Measurements from ENCODE around the gene CDH15. TPM values are rescaled to one million over a fixed set of nuclear protein-coding genes. Genes with fewer than 3 reads are reported as not detected.
A peak's percentile ranks its signal among the peaks of the same experiment; 100 is the strongest.

The CDH15 gene
- total RNA-seq, 2 experiments from 2014 or later = not detected

DNA sequence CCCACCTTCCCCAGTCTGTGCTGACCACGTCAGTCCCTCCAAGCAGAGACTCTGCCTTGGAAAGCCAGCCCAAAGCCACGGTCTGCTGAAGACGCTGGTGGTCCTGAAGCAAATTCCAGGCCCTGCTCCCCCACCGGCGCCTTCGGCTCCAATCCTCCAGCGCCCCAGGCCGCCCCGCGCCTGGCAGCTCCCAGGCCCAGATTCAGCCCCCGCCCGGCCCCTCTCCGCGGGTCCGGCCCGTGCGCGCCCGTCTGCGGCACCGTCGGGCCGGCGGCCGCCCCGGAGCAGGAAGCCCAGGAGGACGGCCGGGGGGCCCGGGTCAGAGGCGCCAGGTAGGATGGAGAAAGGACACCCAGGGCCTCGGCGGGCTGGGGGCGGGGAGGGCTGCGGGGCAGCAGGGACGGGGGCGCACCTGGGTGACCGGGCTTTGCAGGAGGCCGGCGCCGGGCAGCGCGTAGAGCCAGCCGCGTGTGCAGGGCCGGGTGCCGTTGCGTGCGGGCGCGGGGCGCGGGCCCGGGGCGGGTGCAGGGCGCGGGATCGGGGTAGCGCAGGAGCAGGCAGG is 29.4 kb downstream of the CDH15 start:
- Mint-ChIP-seq H3K9me3 (no peaks in the 10 kb centered on the region), H3K27ac (no peak overlapping the region)

DNA sequence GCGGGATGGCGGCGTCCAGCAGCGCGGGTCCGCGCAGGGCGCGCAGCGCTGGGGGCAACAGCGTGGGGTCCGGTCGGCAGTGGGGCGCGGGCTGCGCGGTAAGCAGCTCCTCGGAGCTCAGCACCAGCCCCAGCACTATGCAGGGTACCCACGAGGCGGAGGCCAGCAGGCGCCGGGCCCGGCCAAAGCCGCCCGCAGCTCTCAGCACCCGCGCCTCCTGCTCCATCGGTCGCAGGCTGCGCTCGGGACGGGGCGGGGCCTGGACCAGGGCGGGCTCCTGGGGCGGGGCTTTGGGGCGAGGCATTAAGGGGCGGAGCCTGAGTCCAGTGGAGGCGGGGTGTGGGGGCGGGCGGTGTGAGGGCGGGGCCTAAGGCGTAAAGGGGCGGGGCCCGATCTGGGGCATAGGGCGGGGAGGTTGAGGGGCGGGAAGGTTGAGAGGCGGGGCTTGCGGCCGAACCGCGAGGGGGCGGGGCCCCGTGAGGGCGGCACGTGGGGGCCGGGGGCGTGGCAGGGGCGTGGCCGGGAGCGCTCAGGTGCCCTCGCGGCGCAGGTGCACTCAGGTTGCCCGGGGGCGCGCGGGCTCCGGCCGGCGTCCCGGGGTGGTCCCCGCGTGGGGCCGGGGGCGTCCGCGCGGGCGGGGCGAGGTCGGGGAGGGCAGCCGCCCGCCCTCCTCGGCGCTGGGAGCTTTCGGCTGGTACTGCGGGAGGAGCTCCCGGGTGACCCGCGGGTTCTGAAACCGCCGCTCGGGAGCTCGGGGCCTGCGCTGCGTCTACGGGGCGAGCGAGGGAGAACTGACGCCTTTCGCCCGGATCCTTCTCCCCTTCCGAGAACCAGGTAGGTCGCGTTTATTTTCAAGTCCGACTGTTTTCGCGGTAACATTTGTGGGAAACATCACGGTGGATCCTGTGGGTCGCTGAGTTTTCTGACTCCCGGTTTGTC is 30.2 kb downstream of the CDH15 start:
- H3K27me3 Mint-ChIP-seq = peaks cover 59% of the 10 kb centered on the region
- H3K4me3 Mint-ChIP-seq = no peak overlapping the region
- no peaks in the 10 kb centered on the region for H3K9me3 Mint-ChIP-seq
- H3K27ac Mint-ChIP-seq = no peak overlapping the region
- peak; percentile 83 for DNase-seq
- H3K36me3 Mint-ChIP-seq = no peaks in the 10 kb centered on the region
- H3K4me1 Mint-ChIP-seq = no peaks in the 10 kb centered on the region

More for the DNA sequence above, 29.4 kb downstream of the CDH15 start:
- Mint-ChIP-seq H3K4me1 (no peaks in the 10 kb centered on the region), H3K27me3 (peaks cover 53% of the 10 kb centered on the region), H3K36me3 (no peaks in the 10 kb centered on the region), H3K4me3 (peak overlapping the region; percentile 14)
- no peak for DNase-seq

- Mint-ChIP-seq H3K27ac (no peak overlapping the region), H3K9me3 (no peaks in the 10 kb centered on the region), H3K36me3 (no peaks in the 10 kb centered on the region), H3K27me3 (peaks cover 61% of the 10 kb centered on the region), H3K4me1 (no peaks in the 10 kb centered on the region), H3K4me3 (no peak overlapping the region)
- no peak for DNase-seq
Measured at GRCh38 chr16:89202422-89203215, 31.1 kb downstream of the CDH15 start.

- Mint-ChIP-seq H3K27ac (no peak overlapping the region), H3K36me3 (no peaks in the 10 kb centered on the region), H3K9me3 (no peaks in the 10 kb centered on the region), H3K27me3 (peaks cover 38% of the 10 kb centered on the region), H3K4me3 (no peak overlapping the region), H3K4me1 (peaks cover 2% of the 10 kb centered on the region)
- no peak for DNase-seq
Measured at GRCh38 chr16:89207993-89208392, 36.4 kb downstream of the CDH15 start.

DNA sequence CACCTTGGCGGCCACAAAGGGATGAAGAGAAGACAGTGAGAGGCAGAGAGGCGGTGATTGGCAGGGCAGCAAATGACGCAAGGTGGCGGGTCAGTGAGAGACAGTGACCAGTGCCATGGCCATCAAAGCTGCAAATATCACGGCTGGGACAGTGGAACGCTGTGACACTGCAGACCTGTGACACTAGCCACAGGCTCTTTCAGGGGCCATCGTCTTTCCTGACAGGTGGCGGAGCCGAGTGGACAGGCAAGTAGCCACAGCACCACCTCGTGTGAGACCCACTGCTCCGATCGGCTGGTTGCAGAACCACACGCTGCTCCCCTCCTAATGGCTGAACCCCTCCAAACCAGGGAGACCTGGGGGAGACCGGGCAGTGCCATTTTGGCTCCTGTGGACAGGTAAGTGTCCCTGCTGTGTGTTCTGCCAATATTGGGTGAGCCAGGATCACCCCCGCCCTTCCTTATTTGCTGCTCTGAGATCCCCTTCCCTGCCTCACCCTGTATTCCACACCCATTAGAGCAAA is 38.0 kb downstream of the CDH15 start:
- no peak overlapping the region for H3K4me3 Mint-ChIP-seq
- H3K9me3 Mint-ChIP-seq = no peaks in the 10 kb centered on the region
- H3K27ac Mint-ChIP-seq = no peak overlapping the region
- DNase-seq = no peak
- peaks cover 2% of the 10 kb centered on the region for H3K4me1 Mint-ChIP-seq
- H3K27me3 Mint-ChIP-seq = peaks cover 23% of the 10 kb centered on the region
- no peaks in the 10 kb centered on the region for H3K36me3 Mint-ChIP-seq

GRCh38 chr16:89210165-89210903 is 38.8 kb downstream of the CDH15 start:
- DNase-seq = no peak
- H3K9me3 Mint-ChIP-seq = no peaks in the 10 kb centered on the region
- H3K27me3 Mint-ChIP-seq = peaks cover 17% of the 10 kb centered on the region
- peaks cover 7% of the 10 kb centered on the region for H3K4me1 Mint-ChIP-seq
- H3K4me3 Mint-ChIP-seq = no peak overlapping the region
- no peaks in the 10 kb centered on the region for H3K36me3 Mint-ChIP-seq
- H3K27ac Mint-ChIP-seq = no peak overlapping the region

DNA sequence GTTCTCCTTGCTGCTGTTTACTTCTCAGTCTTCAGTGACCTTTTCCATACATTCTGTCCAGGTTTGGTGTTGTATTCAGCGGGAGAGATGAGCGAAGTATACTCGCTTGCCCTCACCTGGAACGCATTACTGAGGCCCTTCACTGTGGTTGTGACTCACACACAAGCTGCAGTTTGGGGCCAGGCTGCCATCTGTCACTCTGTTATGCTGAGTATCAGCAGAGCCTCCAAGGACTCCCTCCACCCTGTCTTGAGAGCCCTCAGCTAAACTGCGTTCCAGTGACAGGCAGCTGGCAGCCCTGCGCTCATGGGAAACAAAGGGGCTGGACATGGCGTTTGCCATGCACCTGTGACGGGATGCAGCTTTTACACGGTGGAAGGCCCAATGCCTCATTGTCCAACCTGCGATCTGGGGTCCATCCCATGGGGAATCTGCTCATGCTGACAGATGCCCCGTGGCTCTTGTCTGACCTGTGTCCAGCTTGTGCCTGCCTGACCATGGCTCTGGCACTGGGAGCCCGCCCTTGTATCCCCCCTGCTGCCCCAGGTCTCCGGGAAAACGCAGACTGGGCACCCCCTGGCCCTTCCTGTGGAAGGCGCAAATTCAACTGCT is 39.5 kb downstream of the CDH15 start:
- Mint-ChIP-seq H3K4me1 (peaks cover 9% of the 10 kb centered on the region), H3K27ac (no peak overlapping the region), H3K36me3 (no peaks in the 10 kb centered on the region), H3K9me3 (no peaks in the 10 kb centered on the region), H3K4me3 (no peak overlapping the region), H3K27me3 (peaks cover 17% of the 10 kb centered on the region)
- no peak for DNase-seq

DNA sequence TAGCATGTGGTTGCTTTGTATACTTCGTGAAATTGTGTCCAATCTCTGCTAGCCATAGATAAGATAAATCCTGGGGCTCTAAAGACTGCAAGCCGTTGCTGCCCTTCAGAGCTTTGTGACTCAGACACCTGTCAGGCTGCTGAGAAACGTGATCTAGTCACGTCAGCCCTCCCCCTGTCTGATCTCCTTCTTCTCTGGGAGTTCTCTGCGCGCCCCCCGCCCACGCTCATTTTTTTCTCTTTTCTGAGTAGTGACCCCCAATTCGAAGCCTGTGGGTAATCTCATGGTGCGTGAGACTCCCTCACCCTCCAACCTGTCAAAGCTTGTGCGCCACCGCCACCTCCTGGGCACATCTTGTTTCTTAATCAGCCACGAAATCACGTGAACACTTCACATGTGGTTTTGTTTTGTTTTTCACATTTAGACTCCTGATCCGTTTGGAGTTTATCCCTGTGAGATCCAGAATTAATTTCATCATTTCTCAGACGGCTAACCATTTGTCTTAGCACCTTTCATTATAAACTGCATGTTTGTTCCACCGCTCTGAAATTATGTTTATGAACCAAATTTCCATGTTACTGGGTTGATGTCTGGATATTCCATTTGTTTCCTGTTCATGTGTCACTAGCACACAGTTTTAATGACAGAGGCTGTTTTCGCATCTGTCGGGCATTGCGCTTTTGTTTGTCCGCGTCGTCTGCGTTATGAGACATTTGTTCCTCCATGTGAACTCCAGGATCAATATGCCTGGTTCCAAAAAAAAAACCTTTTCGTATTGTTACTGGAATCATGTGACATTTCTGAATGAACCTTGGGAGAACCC is 45.0 kb downstream of the CDH15 start:
- H3K27ac Mint-ChIP-seq = peak overlapping the region; percentile 85
- H3K36me3 Mint-ChIP-seq = peaks cover 2% of the 10 kb centered on the region
- no peaks in the 10 kb centered on the region for H3K9me3 Mint-ChIP-seq
- H3K4me3 Mint-ChIP-seq = peak overlapping the region; percentile 87
- H3K4me1 Mint-ChIP-seq = peaks cover 24% of the 10 kb centered on the region
- peak; percentile 80 for DNase-seq
- H3K27me3 Mint-ChIP-seq = no peaks in the 10 kb centered on the region

- Mint-ChIP-seq H3K9me3 (no peaks in the 10 kb centered on the region), H3K27me3 (no peaks in the 10 kb centered on the region), H3K4me3 (peak overlapping the region; percentile 87), H3K27ac (peak overlapping the region; percentile 85), H3K4me1 (peaks cover 24% of the 10 kb centered on the region), H3K36me3 (peaks cover 3% of the 10 kb centered on the region)
- no peak for DNase-seq
Measured at GRCh38 chr16:89217138-89217387, 45.5 kb downstream of the CDH15 start.

- H3K27me3 Mint-ChIP-seq = no peaks in the 10 kb centered on the region
- peak within 1 kb of the TSS; percentile 85 for H3K27ac Mint-ChIP-seq
- H3K4me1 Mint-ChIP-seq = peaks cover 24% of the 10 kb centered on the region
- H3K4me3 Mint-ChIP-seq = peak within 1 kb of the TSS; percentile 87
- no peaks in the 10 kb centered on the region for H3K9me3 Mint-ChIP-seq
- peak; percentile 87 for DNase-seq
- peaks cover 5% of the 10 kb centered on the region for H3K36me3 Mint-ChIP-seq
Measured at GRCh38 chr16:89217388-89218191, 46.0 kb downstream of the CDH15 start, which contains the start of gene ZNF778. TSS of gene ZNF778 (plus strand) at chr16:89217703. CDS start at chr16:89221128, 3,425 bp downstream.

- no peaks in the 10 kb centered on the region for H3K27me3 Mint-ChIP-seq
- H3K36me3 Mint-ChIP-seq = peaks cover 13% of the 10 kb centered on the region
- H3K27ac Mint-ChIP-seq = no peak overlapping the region
- peak overlapping the region; percentile 11 for H3K4me3 Mint-ChIP-seq
- H3K4me1 Mint-ChIP-seq = peaks cover 24% of the 10 kb centered on the region
- H3K9me3 Mint-ChIP-seq = no peaks in the 10 kb centered on the region
- no peak for DNase-seq
Measured at GRCh38 chr16:89219365-89219764, 47.8 kb downstream of the CDH15 start.

- no peaks in the 10 kb centered on the region for H3K27me3 Mint-ChIP-seq
- DNase-seq = no peak
- H3K36me3 Mint-ChIP-seq = peaks cover 30% of the 10 kb centered on the region
- peaks cover 3% of the 10 kb centered on the region for H3K9me3 Mint-ChIP-seq
- H3K27ac Mint-ChIP-seq = no peak overlapping the region
- no peak overlapping the region for H3K4me3 Mint-ChIP-seq
- peaks cover 12% of the 10 kb centered on the region for H3K4me1 Mint-ChIP-seq
Measured at GRCh38 chr16:89221604-89222003, 50.1 kb downstream of the CDH15 start.

GRCh38 chr16:89222931-89223330 is 51.4 kb downstream of the CDH15 start:
- no peak for DNase-seq
- no peak overlapping the region for H3K4me3 Mint-ChIP-seq
- H3K27me3 Mint-ChIP-seq = no peaks in the 10 kb centered on the region
- peaks cover 9% of the 10 kb centered on the region for H3K4me1 Mint-ChIP-seq
- no peak overlapping the region for H3K27ac Mint-ChIP-seq
- H3K9me3 Mint-ChIP-seq = peaks cover 10% of the 10 kb centered on the region
- H3K36me3 Mint-ChIP-seq = peaks cover 43% of the 10 kb centered on the region
